ENCODE data around the gene PSME3.

GRCh38 chr17:42791948-42792347, 41.2 kb upstream of the PSME3 start:
- TF ChIP-seq POLR2AphosphoS5 (IDR thresholded peaks at IDR 0.05; ENCODE audit: low read depth): no peak
- no peak for TF ChIP-seq CTCF (conservative IDR thresholded peaks at IDR 0.05; ENCODE audit: low read depth in 2 of 2)
- no peak for TF ChIP-seq CREB1 (CRISPR knock-in tag; IDR thresholded peaks at IDR 0.05; ENCODE audit: low read depth)
- no peak for TF ChIP-seq REST (IDR thresholded peaks at IDR 0.05; ENCODE audit: unreplicated experiment)
- TF ChIP-seq STAT1 (IDR thresholded peaks at IDR 0.05; ENCODE audit: unreplicated experiment): no peak
- TF ChIP-seq JUNB (IDR thresholded peaks at IDR 0.05; ENCODE audit: unreplicated experiment): no peak
- TF ChIP-seq NANOG (IDR thresholded peaks at IDR 0.05; ENCODE audit: borderline replicate concordance): no peak
- no peak for TF ChIP-seq EZH2 (IDR thresholded peaks at IDR 0.05; ENCODE audit: low read depth, unreplicated experiment)
- no peak for TF ChIP-seq EZH2phosphoT487 (IDR thresholded peaks at IDR 0.05; ENCODE audit: unreplicated experiment)

Data from GM23338 (cell line).